Heart left ventricle (tissue), 13 donors: Measurements from ENCODE around the gene DIAPH2.

Experiments
- CTCF ChIP-seq, 12 donors: fragments of 200-600 bp; sonication (generic) in 4 of 12; IDR thresholded peaks; one replicate each; pipeline versions ENCODE4 v1.5.0 to v1.8.0; 2018 to 2022; ENCODE audit warnings: antibody characterized with exemption in 12 of 12, mild to moderate bottlenecking in 5 of 12
- POLR2A ChIP-seq, 2 donors: fragments of 450-650 bp; IDR thresholded peaks; one replicate each; pipeline ENCODE4 v1.6.1; 2017; ENCODE audit warnings: antibody characterized with exemption in 2 of 2, mild to moderate bottlenecking in 2 of 2, moderate library complexity in 2 of 2
- donor health status: ischemic (EF 13 %, LVEDD 7.1; RV severe dilation, severe dysfunction).
- donor health status: DM: no; HTN: yes; CAD: no.
- donor health status: DM: no; HTN: no; CAD: no.
- donor health status: ischemic (EF 25% LVEDD 6.9; RV normal size, moderate dysfunction).
- donor health status: ischemic (EF 25% LVEDD 5.7; RV mildly dilated, moderate dysfunction).
- donor health status: ischemic (EF 35%, LVEDD 5.7; RV mildly dilated, moderate dysfunction).
- donor health status: nonischemic (EF 11% LVEDD 7.7; RV severe dilation, severe dysfunction).
- donor health status: DM: yes; HTN: yes; CAD: no.
- donor health status: PGD.
- donor health status: ischemic (EF 29% LVEDD 5.4; RV normal size, mild dysfunction).
- donor health status: nonischemic (EF 23%, LVEDD 6.1; RV moderate dilation, normal function).

GRCh38 chrX:97021680-97022079 lies 337.0 kb downstream of the DIAPH2 start:
- no peak for TF ChIP-seq CTCF (IDR thresholded peaks at IDR 0.05)
- TF ChIP-seq POLR2A (IDR thresholded peaks at IDR 0.05): no peak
